Left lung (tissue), 10 donors: ENCODE data around the gene CRKL. TPM values are rescaled to one million over a fixed set of nuclear protein-coding genes. Genes with fewer than 3 reads are reported as not detected.

Experiments
- ATAC-seq: fragments of 200-7000 bp; cut with Tn5 transposase; one replicate; pipeline ENCODE4 v1.9.1; 2020; ENCODE audit warnings: moderate library complexity
- DNase-seq, 4 donors: peaks; one replicate each; pipeline ENCODE4 v3.0.0-alpha.2; 2013 to 2020
- H3K27ac ChIP-seq, 2 donors: fragments of 200-600 bp; sonication (generic) in 1 of 2; one replicate each; pipeline versions ENCODE4 v1.5.0 to v1.8.0; 2020 to 2021
- H3K27me3 ChIP-seq, 2 donors: fragments of 200-600 bp; sonication (generic) in 1 of 2; one replicate each; pipeline versions ENCODE4 v1.5.0 to v1.8.0; 2020 to 2021
- H3K36me3 ChIP-seq, 2 donors: fragments of 200-600 bp; sonication (generic) in 1 of 2; one replicate each; pipeline versions ENCODE4 v1.5.0 to v1.8.0; 2020 to 2021
- H3K4me1 ChIP-seq, 2 donors: fragments of 200-600 bp; one replicate each; pipeline ENCODE4 v1.8.0; 2021
- H3K4me3 ChIP-seq, 2 donors: fragments of 200-600 bp; sonication (generic) in 1 of 2; one replicate each; pipeline versions ENCODE4 v1.5.0 to v1.8.0; 2020 to 2021; ENCODE audit warnings: mild to moderate bottlenecking in 1 of 2
- H3K9me3 ChIP-seq, 2 donors: fragments of 200-600 bp; sonication (generic) in 1 of 2; one replicate each; pipeline versions ENCODE4 v1.5.0 to v1.8.0; 2020 to 2021
- CTCF ChIP-seq, 2 donors: fragments of 200-600 bp; sonication (generic) in 1 of 2; IDR thresholded peaks; one replicate each; pipeline versions ENCODE4 v1.5.0 to v1.8.0; 2021; ENCODE audit warnings: antibody characterized with exemption in 2 of 2
- intact Hi-C, 2 donors: fragments of 100-400 bp; cut with DNase I; formaldehyde crosslinking; loops; one replicate each; pipeline versions ENCODE4 v1.11.2 to v1.14.2; 2022
- polyA plus RNA-seq, 6 donors: library from polyadenylated mRNA; unstranded; fragments of 120-200 nt; gene quantifications; one replicate each; pipeline ENCODE4 v1.2.1, GENCODE V29; 2013; ENCODE audit not compliant: insufficient read length in 6 of 6
- total RNA-seq, 2 donors: library from RNA; stranded (reverse); fragmentation: NEBNext Ultra II Directional; extraction: Animal tissue kit (Norgen Biotek cat#: 25700); gene quantifications; one replicate each; pipeline ENCODE4 v1.2.1, GENCODE V29; 2021
- donor health status: DM: no; HTN: yes; CAD: no.
- donor health status: DM: no; HTN: no; CAD: no.

CRKL gene
- total and polyA plus RNA-seq, 8 donors: 56.7 to 67.4 (median 64.8) TPM

GRCh38 chr22:20980523-20980922 lies 63.3 kb downstream of the CRKL start:
- Histone ChIP-seq H3K27ac (no peak overlapping the region), H3K36me3 (peaks cover 0 to 6% of the 10 kb centered on the region in 2 donors), H3K9me3 (peaks cover 0 to 7% of the 10 kb centered on the region in 2 donors), H3K27me3 (no peaks in the 10 kb centered on the region), H3K4me1 (peaks cover 8 to 39% of the 10 kb centered on the region in 2 donors), H3K4me3 (no peak overlapping the region)
- DNase-seq: no peak
- intact Hi-C loops: no loop called here
- ATAC-seq: no peak
- TF ChIP-seq CTCF (IDR thresholded peaks at IDR 0.05): no peak

GRCh38 chr22:20980938-20981722 lies 63.9 kb downstream of the CRKL start:
- no peak for ATAC-seq
- Histone ChIP-seq H3K4me3 (peak overlapping the region; percentile 74 to 84), H3K9me3 (peaks cover 0 to 7% of the 10 kb centered on the region in 2 donors), H3K36me3 (peaks cover 0 to 11% of the 10 kb centered on the region in 2 donors), H3K4me1 (peaks cover 8 to 39% of the 10 kb centered on the region in 2 donors), H3K27ac (peak overlapping the region; percentile 92 to 93), H3K27me3 (no peaks in the 10 kb centered on the region)
- DNase-seq: no peak
- no peak for TF ChIP-seq CTCF (IDR thresholded peaks at IDR 0.05)
- intact Hi-C loops: no loop called here

DNA sequence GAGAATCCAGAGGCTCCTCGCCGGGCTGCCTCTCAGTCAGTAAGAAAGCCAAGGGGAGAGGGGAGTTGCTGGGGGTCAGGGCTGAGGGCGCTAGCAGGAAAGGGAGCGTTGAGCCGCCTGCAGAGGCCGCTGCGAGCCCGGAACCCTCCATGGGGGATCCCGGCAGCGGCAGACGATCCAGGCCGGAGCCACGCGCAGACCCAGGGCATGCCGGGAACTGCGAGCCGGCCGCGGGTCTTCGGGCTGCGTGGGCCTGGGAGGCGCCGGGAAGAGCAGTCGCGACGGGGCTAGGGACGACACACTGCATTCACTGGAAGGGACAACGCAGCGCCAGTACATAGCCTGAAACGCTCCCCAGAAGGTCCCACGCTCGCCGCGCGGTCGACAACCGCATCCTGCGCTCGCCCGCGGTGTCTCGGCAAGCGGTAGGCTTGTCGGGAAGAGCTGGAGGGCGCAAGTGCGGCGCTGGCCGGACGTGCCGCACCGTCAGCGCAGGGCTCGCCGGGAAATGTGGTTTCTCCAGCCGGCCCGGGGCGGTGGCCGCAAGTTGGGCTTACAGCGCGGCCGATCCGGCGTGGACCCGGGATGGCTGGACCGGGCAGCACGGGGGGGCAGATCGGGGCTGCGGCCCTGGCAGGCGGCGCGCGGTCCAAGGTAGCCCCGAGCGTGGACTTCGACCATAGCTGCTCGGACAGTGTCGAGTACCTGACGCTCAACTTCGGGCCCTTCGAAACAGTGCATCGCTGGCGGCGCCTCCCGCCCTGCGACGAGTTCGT lies 64.8 kb downstream of the CRKL start, which contains the start of gene LZTR1:
Gene LZTR1, plus strand, starts transcription at position 511 of the 776 bp plus-strand sequence. Its CDS starts 75 bp downstream, at position 586.
- no peaks in the 10 kb centered on the region for H3K27me3 ChIP-seq
- H3K4me3 ChIP-seq: peak within 1 kb of the TSS; percentile 74 to 84
- H3K9me3 ChIP-seq: peaks cover 0 to 7% of the 10 kb centered on the region in 2 donors
- intact Hi-C loops: no loop called here
- DNase-seq (peak; percentile 85 to 97 (median 90)), ATAC-seq (peak; percentile 93)
- peaks cover 0 to 15% of the 10 kb centered on the region in 2 donors for H3K36me3 ChIP-seq
- H3K27ac ChIP-seq: peak within 1 kb of the TSS; percentile 92 to 93
- peaks cover 8 to 39% of the 10 kb centered on the region in 2 donors for H3K4me1 ChIP-seq
- peak; percentile 34 to 39 for TF ChIP-seq CTCF (IDR thresholded peaks at IDR 0.05)

DNA sequence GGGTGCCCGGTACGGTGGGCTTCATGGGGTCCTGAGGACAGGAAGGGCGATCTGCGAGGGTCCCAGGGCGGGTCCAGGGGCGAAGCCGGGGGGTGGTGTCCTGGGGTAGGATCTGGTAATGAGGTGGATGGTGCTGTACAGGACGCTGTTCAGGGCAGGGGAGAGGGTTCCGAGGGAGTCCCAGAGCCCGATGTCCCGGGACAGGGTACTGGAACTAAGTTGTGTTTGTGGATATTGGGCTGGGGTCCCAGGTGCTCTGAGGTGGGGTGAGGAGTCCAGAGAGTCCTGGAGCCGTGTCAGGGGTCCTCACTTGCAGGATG lies 65.3 kb downstream of the CRKL start:
- Histone ChIP-seq H3K36me3 (peaks cover 0 to 20% of the 10 kb centered on the region in 2 donors), H3K27me3 (no peaks in the 10 kb centered on the region), H3K9me3 (peaks cover 0 to 7% of the 10 kb centered on the region in 2 donors), H3K4me1 (peaks cover 8 to 39% of the 10 kb centered on the region in 2 donors), H3K4me3 (peak overlapping the region; percentile 74 to 84), H3K27ac (peak overlapping the region; percentile 92 to 93)
- intact Hi-C loops: no loop called here
- DNase-seq: no peak
- TF ChIP-seq CTCF (IDR thresholded peaks at IDR 0.05): no peak
- ATAC-seq: peak; percentile 5
